ENCODE data around the gene IL1RAPL2. TPM values are rescaled to one million over a fixed set of nuclear protein-coding genes. Genes with fewer than 3 reads are reported as not detected.

The IL1RAPL2 gene
- polyA plus RNA-seq, 3 donors: not detected

- no CpG with 5 or more reads among the region's 1 CpG for WGBS (ENCODE audit: insufficient coverage)
- Mint-ChIP-seq H3K4me3 (no peak overlapping the region), H3K36me3 (no peaks in the 10 kb centered on the region), H3K4me1 (no peaks in the 10 kb centered on the region), H3K9me3 (peaks cover 0 to 3% (median 0%) of the 10 kb centered on the region in 7 donors), H3K27me3 (ENCODE audit: low read depth in 3 of 3) (no peaks in the 10 kb centered on the region), H3K27ac (no peak overlapping the region)
- no peaks in the 10 kb centered on the region for H3K9me3 ChIP-seq (replicated peaks in 1 of 2; ENCODE audit: control insufficient read depth in 1 of 2, insufficient read depth in 1 of 2, low read length in 2 of 2)
- H3K9ac ChIP-seq (ENCODE audit: insufficient read depth, low read length, poor library complexity, severe bottlenecking): no peak overlapping the region
- no peak overlapping the region for H3K4me2 ChIP-seq (replicated peaks; ENCODE audit: extremely low read depth, low read length, poor library complexity, severe bottlenecking)
- no peak overlapping the region for H3K27ac ChIP-seq (ENCODE audit: low read depth in 1 of 2, low read length in 2 of 2)
- no peaks in the 10 kb centered on the region for H3K4me1 ChIP-seq (ENCODE audit: control insufficient read depth in 1 of 2, insufficient read depth in 2 of 2, low read length in 2 of 2)
- H4K20me1 ChIP-seq (ENCODE audit: insufficient read depth, low read length): no peaks in the 10 kb centered on the region
- DNase-seq: no peak
- H2AFZ ChIP-seq (ENCODE audit: insufficient read depth, low read depth, low read length, poor library complexity, severe bottlenecking): no peak overlapping the region
- no peaks in the 10 kb centered on the region for H3K27me3 ChIP-seq (ENCODE audit: control insufficient read depth in 2 of 2, insufficient read depth in 2 of 2, low read length in 2 of 2)
- H3K36me3 ChIP-seq (replicated peaks in 1 of 2; ENCODE audit: control insufficient read depth in 1 of 2, insufficient read depth in 2 of 2, low read length in 2 of 2): no peaks in the 10 kb centered on the region
- no peak overlapping the region for H3K4me3 ChIP-seq (replicated peaks in 1 of 3; ENCODE audit: low read depth in 2 of 3, low read length in 3 of 3)
- H3K79me2 ChIP-seq (ENCODE audit: insufficient read depth, low read length): no peaks in the 10 kb centered on the region
- intact Hi-C loops (cut with micrococcal nuclease): no loop called here
- TF ChIP-seq CTCF (IDR thresholded peaks at IDR 0.05): no peak
These were observed 960.4 kb downstream of the IL1RAPL2 start for GRCh38 chrX:105526431-105526830.

- H3K9me3 ChIP-seq (replicated peaks in 1 of 2; ENCODE audit: control insufficient read depth in 1 of 2, insufficient read depth in 1 of 2, low read length in 2 of 2): no peaks in the 10 kb centered on the region
- no peaks in the 10 kb centered on the region for H3K27me3 Mint-ChIP-seq (ENCODE audit: low read depth in 3 of 3)
- no peak overlapping the region for H3K4me2 ChIP-seq (replicated peaks; ENCODE audit: extremely low read depth, low read length, poor library complexity, severe bottlenecking)
- no peak overlapping the region for H3K9ac ChIP-seq (ENCODE audit: insufficient read depth, low read length, poor library complexity, severe bottlenecking)
- intact Hi-C loops (cut with micrococcal nuclease): no loop called here
- no peaks in the 10 kb centered on the region for H3K27me3 ChIP-seq (ENCODE audit: control insufficient read depth in 2 of 2, insufficient read depth in 2 of 2, low read length in 2 of 2)
- H4K20me1 ChIP-seq (ENCODE audit: insufficient read depth, low read length): no peaks in the 10 kb centered on the region
- DNase-seq: no peak
- no peak overlapping the region for H3K4me3 Mint-ChIP-seq
- no peak overlapping the region for H3K27ac Mint-ChIP-seq
- H3K79me2 ChIP-seq (ENCODE audit: insufficient read depth, low read length): no peaks in the 10 kb centered on the region
- no peak for TF ChIP-seq CTCF (IDR thresholded peaks at IDR 0.05)
- no peaks in the 10 kb centered on the region for H3K4me1 Mint-ChIP-seq
- WGBS (ENCODE audit: insufficient coverage): no CpG with 5 or more reads among the region's 1 CpG
- no peak overlapping the region for H2AFZ ChIP-seq (ENCODE audit: insufficient read depth, low read depth, low read length, poor library complexity, severe bottlenecking)
- H3K27ac ChIP-seq (ENCODE audit: low read depth in 1 of 2, low read length in 2 of 2): no peak overlapping the region
- no peaks in the 10 kb centered on the region for H3K4me1 ChIP-seq (ENCODE audit: control insufficient read depth in 1 of 2, insufficient read depth in 2 of 2, low read length in 2 of 2)
- no peaks in the 10 kb centered on the region for H3K36me3 Mint-ChIP-seq
- no peaks in the 10 kb centered on the region for H3K36me3 ChIP-seq (replicated peaks in 1 of 2; ENCODE audit: control insufficient read depth in 1 of 2, insufficient read depth in 2 of 2, low read length in 2 of 2)
- H3K4me3 ChIP-seq (replicated peaks in 1 of 3; ENCODE audit: low read depth in 2 of 3, low read length in 3 of 3): no peak overlapping the region
- peaks cover 0 to 5% (median 0%) of the 10 kb centered on the region in 7 donors for H3K9me3 Mint-ChIP-seq
These were observed 961.8 kb downstream of the IL1RAPL2 start for GRCh38 chrX:105527759-105528158.
